Measurements from ENCODE around the gene CLIP2.
"Not testable (repeated sequence)": the region's sequence is repeated elsewhere in the genome, so short reads cannot be mapped to it uniquely, and the experiment has no call there.

Gene CLIP2

GRCh38 chr7:74379938-74380337, 90.7 kb downstream of the CLIP2 start:
- Histone ChIP-seq H3K9me2 (replicated peaks; ENCODE audit: low read depth, low read length) (no peaks in the 10 kb centered on the region), H4K20me1 (ENCODE audit: insufficient read depth, low read length, poor library complexity, severe bottlenecking) (no peaks in the 10 kb centered on the region), H3K9ac (ENCODE audit: low read depth, low read length, poor library complexity, severe bottlenecking) (no peak overlapping the region), H3K79me2 (ENCODE audit: insufficient read depth, low read length) (no peaks in the 10 kb centered on the region), H3K4me2 (ENCODE audit: low read depth, low read length, poor library complexity, severe bottlenecking) (no peak overlapping the region), H2AFZ (ENCODE audit: low read length) (no peak overlapping the region), H3K27me3 (ENCODE audit: insufficient read depth, low read length, poor library complexity, severe bottlenecking) (no peaks in the 10 kb centered on the region), H3K36me3 (ENCODE audit: insufficient read depth, low read length) (peaks cover 5% of the 10 kb centered on the region; the same call in 1 of the 2 replicates), H3K4me1 (ENCODE audit: insufficient read depth, low read length, poor library complexity, severe bottlenecking) (no peaks in the 10 kb centered on the region), H3K9me3 (ENCODE audit: insufficient read depth, low read depth, low read length) (no peaks in the 10 kb centered on the region), H3F3A (ENCODE audit: low read depth) (no peaks in the 10 kb centered on the region), H3K4me3 (ENCODE audit: low read length, poor library complexity, severe bottlenecking) (no peak overlapping the region)
- TF ChIP-seq EZH2phosphoT487 (IDR thresholded peaks at IDR 0.05; ENCODE audit: borderline replicate concordance) (no peak), CTCF (conservative IDR thresholded peaks at IDR 0.05; ENCODE audit: low read length) (no peak)

GRCh38 chr7:74380720-74381119, 91.5 kb downstream of the CLIP2 start:
- H2AFZ ChIP-seq (ENCODE audit: low read length): no peak overlapping the region
- H3K4me2 ChIP-seq (ENCODE audit: low read depth, low read length, poor library complexity, severe bottlenecking): no peak overlapping the region
- H3K27me3 ChIP-seq (ENCODE audit: insufficient read depth, low read length, poor library complexity, severe bottlenecking): no peaks in the 10 kb centered on the region

GRCh38 chr7:74384086-74384485, 94.9 kb downstream of the CLIP2 start:
- not testable (repeated sequence) for H2AFZ ChIP-seq (ENCODE audit: low read length); H3K4me2 ChIP-seq (ENCODE audit: low read depth, low read length, poor library complexity, severe bottlenecking); H3K9me3 ChIP-seq (ENCODE audit: insufficient read depth, low read depth, low read length); H3K36me3 ChIP-seq (ENCODE audit: insufficient read depth, low read length); H3K4me3 ChIP-seq (ENCODE audit: low read length, poor library complexity, severe bottlenecking); H3F3A ChIP-seq (ENCODE audit: low read depth); H3K9ac ChIP-seq (ENCODE audit: low read depth, low read length, poor library complexity, severe bottlenecking); H3K4me1 ChIP-seq (ENCODE audit: insufficient read depth, low read length, poor library complexity, severe bottlenecking); H3K27me3 ChIP-seq (ENCODE audit: insufficient read depth, low read length, poor library complexity, severe bottlenecking); H3K9me2 ChIP-seq (replicated peaks; ENCODE audit: low read depth, low read length); H4K20me1 ChIP-seq (ENCODE audit: insufficient read depth, low read length, poor library complexity, severe bottlenecking); H3K79me2 ChIP-seq (ENCODE audit: insufficient read depth, low read length)

More at GRCh38 chr7:74380720-74381119, 91.5 kb downstream of the CLIP2 start:
- H3K9me3 ChIP-seq (ENCODE audit: insufficient read depth, low read depth, low read length): no peaks in the 10 kb centered on the region
- TF ChIP-seq EZH2phosphoT487 (IDR thresholded peaks at IDR 0.05; ENCODE audit: borderline replicate concordance): no peak
- no peak for TF ChIP-seq CTCF (conservative IDR thresholded peaks at IDR 0.05; ENCODE audit: low read length)
- no peak overlapping the region for H3K9ac ChIP-seq (ENCODE audit: low read depth, low read length, poor library complexity, severe bottlenecking)
- no peaks in the 10 kb centered on the region for H3K9me2 ChIP-seq (replicated peaks; ENCODE audit: low read depth, low read length)
- no peaks in the 10 kb centered on the region for H3K4me1 ChIP-seq (ENCODE audit: insufficient read depth, low read length, poor library complexity, severe bottlenecking)
- H3K79me2 ChIP-seq (ENCODE audit: insufficient read depth, low read length): no peaks in the 10 kb centered on the region
- H3K36me3 ChIP-seq (ENCODE audit: insufficient read depth, low read length): peaks cover 4% of the 10 kb centered on the region; the same call in 1 of the 2 replicates
- no peaks in the 10 kb centered on the region for H3F3A ChIP-seq (ENCODE audit: low read depth)
- H4K20me1 ChIP-seq (ENCODE audit: insufficient read depth, low read length, poor library complexity, severe bottlenecking): no peaks in the 10 kb centered on the region
- no peak overlapping the region for H3K4me3 ChIP-seq (ENCODE audit: low read length, poor library complexity, severe bottlenecking)

- H4K20me1 ChIP-seq (ENCODE audit: insufficient read depth, low read length, poor library complexity, severe bottlenecking); H3K27me3 ChIP-seq (ENCODE audit: insufficient read depth, low read length, poor library complexity, severe bottlenecking); H3K9ac ChIP-seq (ENCODE audit: low read depth, low read length, poor library complexity, severe bottlenecking); H3K4me1 ChIP-seq (ENCODE audit: insufficient read depth, low read length, poor library complexity, severe bottlenecking); H2AFZ ChIP-seq (ENCODE audit: low read length); H3F3A ChIP-seq (ENCODE audit: low read depth); H3K9me2 ChIP-seq (replicated peaks; ENCODE audit: low read depth, low read length); H3K36me3 ChIP-seq (ENCODE audit: insufficient read depth, low read length); H3K4me3 ChIP-seq (ENCODE audit: low read length, poor library complexity, severe bottlenecking); H3K9me3 ChIP-seq (ENCODE audit: insufficient read depth, low read depth, low read length); H3K4me2 ChIP-seq (ENCODE audit: low read depth, low read length, poor library complexity, severe bottlenecking); H3K79me2 ChIP-seq (ENCODE audit: insufficient read depth, low read length): not testable (repeated sequence)
Measured at GRCh38 chr7:74384854-74385253, 95.6 kb downstream of the CLIP2 start.

All from Loucy (cell line).